T47D (cell line): Measurements from ENCODE around the gene NSMCE3.

ENCODE experiments used
- DNase-seq, 2 experiments: peaks; one replicate each; pipeline versions ENCODE4 v3.0.0 to v3.0.0-alpha.2; 2011 to 2012; ENCODE audit warnings: low read depth in 1 of 2, low spot score in 1 of 2
- JUND ChIP-seq: IDR thresholded peaks from 2 replicates; pipeline ENCODE4 v1.6.1; 2012; ENCODE audit warnings: low read depth
- in situ Hi-C: cut with HindIII; loops from 2 replicates; pipeline ENCODE4 v1.10.0; 2016; ENCODE audit warnings: low sequenced_read_pairs, low pct_unique_long_range_greater_than_20kb

Gene NSMCE3

GRCh38 chr15:29285386-29285785 lies 15.8 kb upstream of the NSMCE3 start:
- TF ChIP-seq JUND: no peak
- no peak for DNase-seq
- in situ Hi-C loops: no loop called here

GRCh38 chr15:29283381-29283780 lies 13.8 kb upstream of the NSMCE3 start:
- DNase-seq: no peak
- no peak for TF ChIP-seq JUND
- in situ Hi-C loops: no loop called here

GRCh38 chr15:29280514-29280913 lies 10.9 kb upstream of the NSMCE3 start:
- in situ Hi-C loops: no loop called here
- TF ChIP-seq JUND: no peak

GRCh38 chr15:29278436-29279105 lies 8.9 kb upstream of the NSMCE3 start:
- DNase-seq: no peak
- TF ChIP-seq JUND: no peak
- in situ Hi-C loops: no loop called here

More at GRCh38 chr15:29280514-29280913, 10.9 kb upstream of the NSMCE3 start:
- no peak for DNase-seq

GRCh38 chr15:29276366-29276765 lies 6.7 kb upstream of the NSMCE3 start:
- DNase-seq: no peak
- TF ChIP-seq JUND: no peak
- in situ Hi-C loops: no loop called here

GRCh38 chr15:29275855-29276254 lies 6.2 kb upstream of the NSMCE3 start:
- DNase-seq: no peak
- in situ Hi-C loops: no loop called here
- TF ChIP-seq JUND: no peak

GRCh38 chr15:29274946-29275345 lies 5.3 kb upstream of the NSMCE3 start:
- in situ Hi-C loops: no loop called here
- no peak for TF ChIP-seq JUND
- DNase-seq: no peak

- DNase-seq: no peak
- in situ Hi-C loops: no loop called here
- TF ChIP-seq JUND: no peak
These were observed 2.6 kb upstream of the NSMCE3 start for GRCh38 chr15:29272219-29272618.

- DNase-seq: no peak
- TF ChIP-seq JUND: no peak
- in situ Hi-C loops: no loop called here
These were observed 1.4 kb upstream of the NSMCE3 start for GRCh38 chr15:29270976-29271375.

- no peak for DNase-seq
- TF ChIP-seq JUND: no peak
- in situ Hi-C loops: no loop called here
These were observed 740 bp upstream of the NSMCE3 start for GRCh38 chr15:29270169-29270955.

GRCh38 chr15:29268706-29269484 lies 727 bp downstream of the NSMCE3 start:
- in situ Hi-C loops: no loop called here
- DNase-seq: peak in 1 of 2 experiments; percentile 16

GRCh38 chr15:29266052-29266582 lies 3.5 kb downstream of the NSMCE3 start:
- DNase-seq: no peak
- in situ Hi-C loops: no loop called here
- TF ChIP-seq JUND: no peak

More at GRCh38 chr15:29268706-29269484, 727 bp downstream of the NSMCE3 start:
- TF ChIP-seq JUND: no peak
